Measurements from ENCODE around the gene GTF2F2.

The GTF2F2 gene

DNA sequence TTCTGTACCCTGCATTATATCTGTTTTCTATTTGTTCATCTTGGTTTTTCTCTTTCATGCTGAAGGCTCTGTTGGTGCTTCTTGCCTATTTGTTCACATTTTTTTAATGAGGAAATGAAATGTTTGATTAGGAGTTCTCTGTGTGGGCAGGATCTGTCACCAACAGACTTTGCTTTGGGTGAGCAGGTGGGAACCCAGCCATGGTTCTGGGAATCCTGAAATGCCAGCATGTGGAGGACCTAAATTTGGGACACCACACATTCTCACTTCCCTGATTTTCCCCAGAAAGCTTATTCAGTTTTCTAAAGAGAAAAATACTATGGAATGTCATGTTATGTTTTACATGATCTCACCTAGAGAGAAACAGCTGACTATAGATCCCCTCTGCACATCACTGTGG, 186.7 kb downstream of the GTF2F2 start:
- TF ChIP-seq, protein P1, sequence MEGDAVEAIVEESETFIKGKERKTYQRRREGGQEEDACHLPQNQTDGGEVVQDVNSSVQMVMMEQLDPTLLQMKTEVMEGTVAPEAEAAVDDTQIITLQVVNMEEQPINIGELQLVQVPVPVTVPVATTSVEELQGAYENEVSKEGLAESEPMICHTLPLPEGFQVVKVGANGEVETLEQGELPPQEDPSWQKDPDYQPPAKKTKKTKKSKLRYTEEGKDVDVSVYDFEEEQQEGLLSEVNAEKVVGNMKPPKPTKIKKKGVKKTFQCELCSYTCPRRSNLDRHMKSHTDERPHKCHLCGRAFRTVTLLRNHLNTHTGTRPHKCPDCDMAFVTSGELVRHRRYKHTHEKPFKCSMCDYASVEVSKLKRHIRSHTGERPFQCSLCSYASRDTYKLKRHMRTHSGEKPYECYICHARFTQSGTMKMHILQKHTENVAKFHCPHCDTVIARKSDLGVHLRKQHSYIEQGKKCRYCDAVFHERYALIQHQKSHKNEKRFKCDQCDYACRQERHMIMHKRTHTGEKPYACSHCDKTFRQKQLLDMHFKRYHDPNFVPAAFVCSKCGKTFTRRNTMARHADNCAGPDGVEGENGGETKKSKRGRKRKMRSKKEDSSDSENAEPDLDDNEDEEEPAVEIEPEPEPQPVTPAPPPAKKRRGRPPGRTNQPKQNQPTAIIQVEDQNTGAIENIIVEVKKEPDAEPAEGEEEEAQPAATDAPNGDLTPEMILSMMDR (IDR thresholded peaks at IDR 0.05; ENCODE audit: borderline replicate concordance, insufficient read depth, low read depth, low read length) = no peak
- H3K4me3 ChIP-seq (ENCODE audit: low read depth, low read length) = no peak overlapping the region

DNA sequence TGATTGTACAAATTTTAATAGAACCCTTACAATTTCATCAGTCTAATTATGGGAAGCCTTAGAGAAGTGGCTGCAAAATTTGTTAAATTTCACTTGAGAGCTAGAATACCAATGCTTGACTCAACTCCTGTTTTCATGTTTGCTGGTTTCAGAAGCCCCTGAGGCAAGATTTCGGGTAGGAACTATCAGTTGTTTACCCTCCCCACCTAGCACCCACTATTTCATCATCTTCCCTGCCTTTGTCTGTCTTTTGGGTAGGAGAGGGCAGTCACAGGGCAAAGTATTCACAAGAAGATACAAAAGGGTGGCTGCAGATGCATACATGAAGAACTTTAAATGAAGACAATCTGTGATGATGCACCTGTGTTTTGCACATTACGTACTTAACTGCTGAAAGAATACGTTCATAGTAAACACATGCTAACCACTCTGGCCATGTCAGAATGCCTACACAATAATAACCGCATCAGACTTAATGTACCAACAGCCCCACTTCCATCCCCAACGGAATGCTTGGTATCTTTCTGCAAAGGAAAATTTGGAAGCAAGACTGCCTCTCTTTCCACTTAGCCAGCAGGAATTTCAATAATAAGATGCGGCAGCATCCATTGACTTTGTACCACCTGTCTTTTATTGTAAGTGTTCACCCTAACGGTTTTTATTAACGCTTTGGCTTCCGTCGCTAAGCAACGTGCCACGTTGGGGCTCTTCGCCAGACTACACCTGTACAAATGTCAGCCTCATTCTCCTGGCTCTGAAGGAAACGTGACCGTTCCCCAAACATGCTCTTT, 190.2 kb downstream of the GTF2F2 start:
- H3K4me3 ChIP-seq (ENCODE audit: low read depth, low read length) = no peak overlapping the region
- TF ChIP-seq, protein P1 (IDR thresholded peaks at IDR 0.05; ENCODE audit: borderline replicate concordance, insufficient read depth, low read depth, low read length) = no peak

DNA sequence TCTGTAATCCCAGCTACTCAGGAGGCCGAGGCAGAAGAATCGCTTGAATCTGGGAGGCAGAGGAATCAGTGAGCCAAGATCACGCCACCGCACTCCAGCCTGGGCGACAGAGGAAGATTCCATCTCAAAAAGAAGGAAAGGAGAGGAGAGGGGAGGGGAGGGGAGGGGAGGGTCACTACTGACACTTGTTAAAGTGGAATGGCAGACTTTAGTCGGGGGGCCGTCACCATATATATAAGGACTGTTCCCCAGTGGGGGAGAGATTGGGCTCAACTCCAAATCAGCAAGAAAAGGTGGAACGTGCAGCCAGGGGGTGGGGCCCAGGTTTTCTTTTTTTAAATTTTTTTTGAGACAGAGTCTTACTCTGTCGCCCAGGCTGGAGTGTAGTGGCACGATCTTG, 194.5 kb downstream of the GTF2F2 start:
- TF ChIP-seq, protein P1 (IDR thresholded peaks at IDR 0.05; ENCODE audit: borderline replicate concordance, insufficient read depth, low read depth, low read length) = no peak

DNA sequence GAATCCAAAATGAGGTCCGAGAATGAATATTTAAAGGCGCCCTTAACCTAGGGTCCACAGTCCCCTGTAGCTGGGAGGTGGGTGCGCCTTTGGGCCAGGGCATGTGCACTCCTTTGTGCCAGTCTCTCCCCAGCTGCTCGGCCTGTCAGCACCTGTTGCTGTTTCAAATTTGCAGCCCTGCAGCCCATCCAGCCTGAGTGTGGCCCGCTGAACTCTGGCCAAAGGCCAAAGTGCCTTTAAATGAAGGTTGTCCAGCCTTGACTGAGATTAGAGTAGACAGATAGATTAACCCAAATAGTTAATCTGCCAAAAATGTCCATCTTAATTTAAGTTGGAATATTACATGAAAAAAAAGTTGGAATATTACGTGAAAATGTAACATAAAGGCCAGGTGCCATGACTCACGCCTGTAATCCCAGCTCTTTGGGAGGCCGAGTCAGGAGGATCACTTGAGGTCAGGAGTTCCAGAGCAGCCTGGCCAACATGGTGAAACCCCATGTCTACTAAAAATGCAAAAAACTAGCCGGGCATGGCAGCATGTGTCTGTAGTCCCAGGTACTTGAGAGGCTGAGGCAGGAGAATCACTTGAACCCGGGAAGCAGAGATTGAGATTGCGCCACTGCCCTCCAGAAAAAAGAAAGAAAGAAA, 195.3 kb downstream of the GTF2F2 start:
- TF ChIP-seq, protein P1 (IDR thresholded peaks at IDR 0.05; ENCODE audit: borderline replicate concordance, insufficient read depth, low read depth, low read length) = no peak
- H3K4me3 ChIP-seq (ENCODE audit: low read depth, low read length) = no peak overlapping the region

More for the DNA sequence above, 194.5 kb downstream of the GTF2F2 start:
- no peak overlapping the region for H3K4me3 ChIP-seq (ENCODE audit: low read depth, low read length)

DNA sequence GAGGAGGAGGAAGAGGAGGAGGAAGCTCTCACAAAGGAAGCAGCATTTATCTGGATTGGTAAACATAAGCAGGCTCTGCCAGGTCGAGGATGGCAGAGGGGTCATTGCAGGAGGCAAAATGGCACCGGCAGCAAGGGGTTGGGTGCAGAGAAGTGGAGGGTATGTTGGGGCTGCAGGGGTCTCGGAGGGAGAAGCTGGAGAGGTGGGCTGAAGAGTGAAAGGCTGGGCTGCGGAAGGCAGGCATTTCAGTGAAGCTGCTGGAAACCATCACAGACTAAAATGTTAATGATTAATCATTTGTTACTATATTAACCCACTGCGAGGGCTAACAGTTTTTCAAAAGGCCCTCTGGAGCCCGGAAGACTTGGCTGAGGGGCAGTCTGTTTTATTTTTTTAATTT, 196.0 kb downstream of the GTF2F2 start:
- TF ChIP-seq, protein P1 (IDR thresholded peaks at IDR 0.05; ENCODE audit: borderline replicate concordance, insufficient read depth, low read depth, low read length) = no peak
- H3K4me3 ChIP-seq (ENCODE audit: low read depth, low read length) = no peak overlapping the region

DNA sequence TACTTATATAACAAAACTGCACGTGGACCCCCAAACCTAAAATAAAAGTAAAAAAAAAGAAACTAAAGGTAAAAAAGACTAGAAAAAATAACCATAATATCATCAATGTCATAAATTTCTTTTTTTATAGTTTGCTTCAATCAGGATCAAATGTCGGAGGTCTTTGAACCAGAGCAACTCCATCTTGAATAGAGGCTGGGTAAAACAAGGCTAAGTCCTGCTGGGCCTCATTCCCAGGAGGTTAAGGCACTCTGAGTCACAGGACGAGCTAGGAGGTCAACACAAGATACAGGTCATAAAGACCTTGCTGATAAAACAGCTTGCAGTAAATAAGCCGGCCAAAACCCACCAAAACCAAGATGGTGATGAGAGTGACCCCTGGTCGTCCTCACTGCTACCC, 196.7 kb downstream of the GTF2F2 start:
- TF ChIP-seq, protein P1 (IDR thresholded peaks at IDR 0.05; ENCODE audit: borderline replicate concordance, insufficient read depth, low read depth, low read length) = no peak

More for the DNA sequence above, 196.7 kb downstream of the GTF2F2 start:
- no peak overlapping the region for H3K4me3 ChIP-seq (ENCODE audit: low read depth, low read length)
